Panc1 (cell line): ENCODE measurements around the gene DUOXA1.

Experiments
- POLR2AphosphoS5 ChIP-seq: IDR thresholded peaks from 2 replicates; pipeline ENCODE4 v1.6.1; 2012; ENCODE audit warnings: mild to moderate bottlenecking, low read depth, low read length, moderate library complexity
- TF ChIP-seq, protein P1 (sequence below): fragments of 450-650 bp; IDR thresholded peaks from 2 replicates; pipeline ENCODE4 v1.5.1; 2017; ENCODE audit warnings: mild to moderate bottlenecking
- TF ChIP-seq, protein P2 (sequence below), 2 experiments: IDR thresholded peaks; 2 replicates each; pipeline ENCODE4 v1.6.1; 2011 to 2012; ENCODE audit warnings: low read depth in 2 of 2, control low read depth in 1 of 2, low read length in 1 of 2, mild to moderate bottlenecking in 1 of 2, moderate library complexity in 1 of 2; ENCODE audit not compliant: insufficient read depth in 1 of 2

DNA sequence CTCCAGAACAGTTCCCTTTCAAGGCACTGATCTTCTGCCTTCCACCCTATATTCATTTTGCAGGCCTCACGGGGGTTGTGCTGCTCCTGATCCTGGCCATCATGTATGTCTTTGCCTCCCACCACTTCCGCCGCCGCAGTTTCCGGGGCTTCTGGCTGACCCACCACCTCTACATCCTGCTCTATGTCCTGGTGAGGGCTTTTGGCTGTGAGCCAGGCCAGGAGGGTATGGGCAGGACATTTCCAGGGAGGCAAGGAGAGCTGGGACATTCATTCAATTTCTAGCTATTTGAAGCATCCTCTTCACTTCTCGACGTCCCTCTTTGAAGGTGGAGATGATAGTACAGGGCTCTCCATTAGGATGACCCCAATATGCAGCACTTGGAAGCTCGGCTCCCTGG lies 26.1 kb upstream of the DUOXA1 start:
- TF ChIP-seq, protein P1, sequence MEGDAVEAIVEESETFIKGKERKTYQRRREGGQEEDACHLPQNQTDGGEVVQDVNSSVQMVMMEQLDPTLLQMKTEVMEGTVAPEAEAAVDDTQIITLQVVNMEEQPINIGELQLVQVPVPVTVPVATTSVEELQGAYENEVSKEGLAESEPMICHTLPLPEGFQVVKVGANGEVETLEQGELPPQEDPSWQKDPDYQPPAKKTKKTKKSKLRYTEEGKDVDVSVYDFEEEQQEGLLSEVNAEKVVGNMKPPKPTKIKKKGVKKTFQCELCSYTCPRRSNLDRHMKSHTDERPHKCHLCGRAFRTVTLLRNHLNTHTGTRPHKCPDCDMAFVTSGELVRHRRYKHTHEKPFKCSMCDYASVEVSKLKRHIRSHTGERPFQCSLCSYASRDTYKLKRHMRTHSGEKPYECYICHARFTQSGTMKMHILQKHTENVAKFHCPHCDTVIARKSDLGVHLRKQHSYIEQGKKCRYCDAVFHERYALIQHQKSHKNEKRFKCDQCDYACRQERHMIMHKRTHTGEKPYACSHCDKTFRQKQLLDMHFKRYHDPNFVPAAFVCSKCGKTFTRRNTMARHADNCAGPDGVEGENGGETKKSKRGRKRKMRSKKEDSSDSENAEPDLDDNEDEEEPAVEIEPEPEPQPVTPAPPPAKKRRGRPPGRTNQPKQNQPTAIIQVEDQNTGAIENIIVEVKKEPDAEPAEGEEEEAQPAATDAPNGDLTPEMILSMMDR, result no peak
- TF ChIP-seq POLR2AphosphoS5, result no peak
- TF ChIP-seq, protein P2, sequence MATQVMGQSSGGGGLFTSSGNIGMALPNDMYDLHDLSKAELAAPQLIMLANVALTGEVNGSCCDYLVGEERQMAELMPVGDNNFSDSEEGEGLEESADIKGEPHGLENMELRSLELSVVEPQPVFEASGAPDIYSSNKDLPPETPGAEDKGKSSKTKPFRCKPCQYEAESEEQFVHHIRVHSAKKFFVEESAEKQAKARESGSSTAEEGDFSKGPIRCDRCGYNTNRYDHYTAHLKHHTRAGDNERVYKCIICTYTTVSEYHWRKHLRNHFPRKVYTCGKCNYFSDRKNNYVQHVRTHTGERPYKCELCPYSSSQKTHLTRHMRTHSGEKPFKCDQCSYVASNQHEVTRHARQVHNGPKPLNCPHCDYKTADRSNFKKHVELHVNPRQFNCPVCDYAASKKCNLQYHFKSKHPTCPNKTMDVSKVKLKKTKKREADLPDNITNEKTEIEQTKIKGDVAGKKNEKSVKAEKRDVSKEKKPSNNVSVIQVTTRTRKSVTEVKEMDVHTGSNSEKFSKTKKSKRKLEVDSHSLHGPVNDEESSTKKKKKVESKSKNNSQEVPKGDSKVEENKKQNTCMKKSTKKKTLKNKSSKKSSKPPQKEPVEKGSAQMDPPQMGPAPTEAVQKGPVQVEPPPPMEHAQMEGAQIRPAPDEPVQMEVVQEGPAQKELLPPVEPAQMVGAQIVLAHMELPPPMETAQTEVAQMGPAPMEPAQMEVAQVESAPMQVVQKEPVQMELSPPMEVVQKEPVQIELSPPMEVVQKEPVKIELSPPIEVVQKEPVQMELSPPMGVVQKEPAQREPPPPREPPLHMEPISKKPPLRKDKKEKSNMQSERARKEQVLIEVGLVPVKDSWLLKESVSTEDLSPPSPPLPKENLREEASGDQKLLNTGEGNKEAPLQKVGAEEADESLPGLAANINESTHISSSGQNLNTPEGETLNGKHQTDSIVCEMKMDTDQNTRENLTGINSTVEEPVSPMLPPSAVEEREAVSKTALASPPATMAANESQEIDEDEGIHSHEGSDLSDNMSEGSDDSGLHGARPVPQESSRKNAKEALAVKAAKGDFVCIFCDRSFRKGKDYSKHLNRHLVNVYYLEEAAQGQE (IDR thresholded peaks at IDR 0.05; ENCODE audit: insufficient read depth in 1 of 2, low read depth in 2 of 2, low read length in 1 of 2), result no peak
